ENCODE results near the gene PSMB2. TPM values are rescaled to one million over a fixed set of nuclear protein-coding genes. Genes with fewer than 3 reads are reported as not detected.
A peak's percentile ranks its signal among the peaks of the same experiment; 100 is the strongest.
"Not testable (repeated sequence)": the region's sequence is repeated elsewhere in the genome, so short reads cannot be mapped to it uniquely, and the experiment has no call there.

The PSMB2 gene
- total RNA-seq, 1 donor from 2014 or later: 36.5 TPM

GRCh38 chr1:35599411-35599810, 41.9 kb downstream of the PSMB2 start:
- no peak for DNase-seq (ENCODE audit: low spot score)
- ATAC-seq: no peak
- intact Hi-C loops (cut with DNase I): no loop called here

GRCh38 chr1:35598895-35599294, 42.4 kb downstream of the PSMB2 start:
- DNase-seq (ENCODE audit: low spot score) (no peak), ATAC-seq (no peak)
- intact Hi-C loops (cut with DNase I): no loop called here

GRCh38 chr1:35597870-35598269, 43.5 kb downstream of the PSMB2 start:
- intact Hi-C loops (cut with DNase I): no loop called here
- no peak for ATAC-seq
- DNase-seq (ENCODE audit: low spot score): no peak

- DNase-seq (ENCODE audit: low spot score) (no peak), ATAC-seq (no peak)
- intact Hi-C loops (cut with DNase I): no loop called here
Measured at GRCh38 chr1:35595684-35596083, 45.6 kb downstream of the PSMB2 start.

GRCh38 chr1:35594005-35594760, 47.1 kb downstream of the PSMB2 start:
- intact Hi-C loops (cut with DNase I): no loop called here
- DNase-seq (ENCODE audit: low spot score) (no peak), ATAC-seq (no peak)

GRCh38 chr1:35592991-35593769, 48.1 kb downstream of the PSMB2 start:
- ATAC-seq: no peak
- intact Hi-C loops (cut with DNase I): no loop called here

GRCh38 chr1:35591211-35591610, 50.1 kb downstream of the PSMB2 start:
- DNase-seq (ENCODE audit: low spot score) (no peak), ATAC-seq (no peak)
- intact Hi-C loops (cut with DNase I): no loop called here

More at GRCh38 chr1:35592991-35593769, 48.1 kb downstream of the PSMB2 start:
- no peak for DNase-seq (ENCODE audit: low spot score)

GRCh38 chr1:35590476-35591040, 50.8 kb downstream of the PSMB2 start:
- ATAC-seq (no peak), DNase-seq (ENCODE audit: low spot score) (no peak)
- intact Hi-C loops (cut with DNase I): no loop called here

GRCh38 chr1:35589516-35590427, 51.6 kb downstream of the PSMB2 start:
- DNase-seq (ENCODE audit: low spot score) (no peak), ATAC-seq (no peak)
- intact Hi-C loops (cut with DNase I): no loop called here

GRCh38 chr1:35588197-35588910, 53.0 kb downstream of the PSMB2 start:
- intact Hi-C loops (cut with DNase I): no loop called here
- DNase-seq (ENCODE audit: low spot score): no peak
- ATAC-seq: no peak

- DNase-seq (ENCODE audit: low spot score) (no peak), ATAC-seq (no peak)
- intact Hi-C loops (cut with DNase I): no loop called here
Measured at GRCh38 chr1:35587736-35588135, 53.6 kb downstream of the PSMB2 start.

- DNase-seq (ENCODE audit: low spot score): no peak
- intact Hi-C loops (cut with DNase I): no loop called here
- ATAC-seq: no peak
Measured at GRCh38 chr1:35586808-35587207, 54.5 kb downstream of the PSMB2 start.

GRCh38 chr1:35585805-35586204, 55.5 kb downstream of the PSMB2 start:
- intact Hi-C loops (cut with DNase I); DNase-seq (ENCODE audit: low spot score); ATAC-seq: not testable (repeated sequence)

GRCh38 chr1:35585281-35585680, 56.0 kb downstream of the PSMB2 start:
- intact Hi-C loops (cut with DNase I): no loop called here
- no peak for DNase-seq (ENCODE audit: low spot score)
- ATAC-seq: no peak

- intact Hi-C loops (cut with DNase I); DNase-seq (ENCODE audit: low spot score); ATAC-seq: not testable (repeated sequence)
Measured at GRCh38 chr1:35581621-35582020, 59.7 kb downstream of the PSMB2 start.

- intact Hi-C loops (cut with DNase I): no loop called here
- DNase-seq (ENCODE audit: low spot score): no peak
- ATAC-seq: no peak
Measured at GRCh38 chr1:35580949-35581388, 60.4 kb downstream of the PSMB2 start.

GRCh38 chr1:35577071-35577998, 64.0 kb downstream of the PSMB2 start:
- DNase-seq (ENCODE audit: low spot score) (no peak), ATAC-seq (peak; percentile 78)
- intact Hi-C loops (cut with DNase I): loop anchor here (10.0 kb wide), 1 partner anchor 197 kb away; no protein-coding TSS in a partner anchor
